ENCODE results near the gene IPO9.

Gene IPO9

GRCh38 chr1:201828820-201829774, at the start of gene IPO9:
IPO9 (plus strand) TSS chr1:201829157; CDS start chr1:201829210, 53 bp downstream.
- Histone ChIP-seq H3K4me1 (ENCODE audit: low read depth, poor library complexity, severe bottlenecking) (peaks cover 47% of the 10 kb centered on the region), H3K27ac (peak within 1 kb of the TSS; percentile 86), H3K4me3 (IDR thresholded peaks at IDR 0.05; ENCODE audit: insufficient read depth, low read depth, low read length) (peak within 1 kb of the TSS; percentile 82), H3K9ac (peak within 1 kb of the TSS; percentile 93), H3K4me2 (peak within 1 kb of the TSS; percentile 86), H4K20me1 (ENCODE audit: insufficient read depth) (peaks cover 33% of the 10 kb centered on the region), H3K27me3 (ENCODE audit: insufficient read depth, low read depth) (no peaks in the 10 kb centered on the region), H3K36me3 (ENCODE audit: insufficient read depth) (no peaks in the 10 kb centered on the region; the same call in 1 of the 2 replicates), H2AFZ (ENCODE audit: low read depth) (peak within 1 kb of the TSS; percentile 94), H3K79me2 (ENCODE audit: insufficient read depth, low read depth) (peaks cover 51% of the 10 kb centered on the region)
- peak; percentile 98 for TF ChIP-seq CTCF (conservative IDR thresholded peaks at IDR 0.05; ENCODE audit: low read depth, low read length)

- Histone ChIP-seq H3K27ac (no peak overlapping the region), H3K4me2 (no peak overlapping the region), H3K27me3 (ENCODE audit: insufficient read depth, low read depth) (no peaks in the 10 kb centered on the region), H4K20me1 (ENCODE audit: insufficient read depth) (no peaks in the 10 kb centered on the region), H2AFZ (ENCODE audit: low read depth) (no peak overlapping the region), H3K4me1 (ENCODE audit: low read depth, poor library complexity, severe bottlenecking) (no peaks in the 10 kb centered on the region), H3K9ac (no peak overlapping the region), H3K36me3 (ENCODE audit: insufficient read depth) (peaks cover 4% of the 10 kb centered on the region; the same call in 1 of the 2 replicates), H3K4me3 (IDR thresholded peaks at IDR 0.05; ENCODE audit: insufficient read depth, low read depth, low read length) (no peak overlapping the region), H3K79me2 (ENCODE audit: insufficient read depth, low read depth) (no peaks in the 10 kb centered on the region)
- no peak for TF ChIP-seq CTCF (conservative IDR thresholded peaks at IDR 0.05; ENCODE audit: low read depth, low read length)
Measured at GRCh38 chr1:201779351-201779880, 49.5 kb upstream of the IPO9 start.

GRCh38 chr1:201780952-201781351, 48.0 kb upstream of the IPO9 start:
- Histone ChIP-seq H3K27ac (no peak overlapping the region), H3K4me3 (IDR thresholded peaks at IDR 0.05; ENCODE audit: insufficient read depth, low read depth, low read length) (no peak overlapping the region), H2AFZ (ENCODE audit: low read depth) (no peak overlapping the region), H4K20me1 (ENCODE audit: insufficient read depth) (no peaks in the 10 kb centered on the region), H3K79me2 (ENCODE audit: insufficient read depth, low read depth) (no peaks in the 10 kb centered on the region), H3K4me2 (no peak overlapping the region), H3K9ac (no peak overlapping the region), H3K36me3 (ENCODE audit: insufficient read depth) (peaks cover 4% of the 10 kb centered on the region; the same call in 1 of the 2 replicates), H3K4me1 (ENCODE audit: low read depth, poor library complexity, severe bottlenecking) (no peaks in the 10 kb centered on the region), H3K27me3 (ENCODE audit: insufficient read depth, low read depth) (no peaks in the 10 kb centered on the region)
- TF ChIP-seq CTCF (conservative IDR thresholded peaks at IDR 0.05; ENCODE audit: low read depth, low read length) = no peak

GRCh38 chr1:201781437-201781836, 47.5 kb upstream of the IPO9 start:
- H3K4me2 ChIP-seq = no peak overlapping the region
- TF ChIP-seq CTCF (conservative IDR thresholded peaks at IDR 0.05; ENCODE audit: low read depth, low read length) = no peak
- no peaks in the 10 kb centered on the region for H3K4me1 ChIP-seq (ENCODE audit: low read depth, poor library complexity, severe bottlenecking)
- no peak overlapping the region for H3K27ac ChIP-seq
- H3K4me3 ChIP-seq (IDR thresholded peaks at IDR 0.05; ENCODE audit: insufficient read depth, low read depth, low read length) = no peak overlapping the region
- no peak overlapping the region for H3K9ac ChIP-seq
- H3K79me2 ChIP-seq (ENCODE audit: insufficient read depth, low read depth) = no peaks in the 10 kb centered on the region
- peaks cover 4% of the 10 kb centered on the region; the same call in 1 of the 2 replicates for H3K36me3 ChIP-seq (ENCODE audit: insufficient read depth)
- H4K20me1 ChIP-seq (ENCODE audit: insufficient read depth) = no peaks in the 10 kb centered on the region
- no peaks in the 10 kb centered on the region for H3K27me3 ChIP-seq (ENCODE audit: insufficient read depth, low read depth)
- no peak overlapping the region for H2AFZ ChIP-seq (ENCODE audit: low read depth)

Data from KMS-11 (cell line).